CD14-positive monocyte (primary cell): Measurements from ENCODE around the gene CD37. TPM values are rescaled to one million over a fixed set of nuclear protein-coding genes. Genes with fewer than 3 reads are reported as not detected.

Experiments
- DNase-seq, 3 donors: peaks; one replicate each; pipeline ENCODE4 v3.0.0-alpha.2; 2011 to 2022
- H2AFZ ChIP-seq: 2 replicates; pipeline ENCODE4 v1.6.0; 2012; ENCODE audit warnings: mild to moderate bottlenecking, low read depth, low read length, inconsistent platforms; ENCODE audit not compliant: insufficient read depth, poor library complexity, severe bottlenecking
- H3K27ac ChIP-seq, 2 donors: 1 replicate in 1 of 2; 2 replicates in 1 of 2; pipeline ENCODE4 v1.5.1; 2012 to 2013; ENCODE audit warnings: low read length in 2 of 2, control low read depth in 1 of 2, inconsistent platforms in 1 of 2, low read depth in 1 of 2, mild to moderate bottlenecking in 1 of 2
- H3K27me3 ChIP-seq, 2 donors: one replicate each; pipeline versions ENCODE4 v1.6.0 to v1.6.1; 2011 to 2013; ENCODE audit warnings: low read length in 2 of 2; ENCODE audit not compliant: control insufficient read depth in 2 of 2, insufficient read depth in 2 of 2
- H3K36me3 ChIP-seq, 2 donors: replicated peaks in 1 of 2; 1 replicate in 1 of 2; 2 replicates in 1 of 2; pipeline versions ENCODE4 v1.5.1 to v1.6.1; 2012 to 2013; ENCODE audit warnings: low read length in 2 of 2, control low read depth in 1 of 2, inconsistent platforms in 1 of 2, mild to moderate bottlenecking in 1 of 2; ENCODE audit not compliant: insufficient read depth in 2 of 2, control insufficient read depth in 1 of 2
- H3K4me1 ChIP-seq, 2 donors: 1 replicate in 1 of 2; 2 replicates in 1 of 2; pipeline versions ENCODE4 v1.5.1 to v1.6.1; 2012 to 2013; ENCODE audit warnings: low read length in 2 of 2, control low read depth in 1 of 2, inconsistent platforms in 1 of 2, mild to moderate bottlenecking in 1 of 2, moderate library complexity in 1 of 2; ENCODE audit not compliant: insufficient read depth in 2 of 2, control insufficient read depth in 1 of 2
- H3K4me2 ChIP-seq: replicated peaks from 2 replicates; pipeline ENCODE3; 2012; ENCODE audit warnings: low read length, moderate library complexity, mild to moderate bottlenecking; ENCODE audit not compliant: poor library complexity, severe bottlenecking; ENCODE audit errors: extremely low read depth
- H3K4me3 ChIP-seq, 3 experiments: fragments of 200-600 bp in 1 of 3; sonication (generic) in 1 of 3; replicated peaks in 1 of 3; 1 replicate in 2 of 3; 2 replicates in 1 of 3; pipeline ENCODE4 v1.5.1; 2011 to 2013; ENCODE audit warnings: low read length in 3 of 3, mild to moderate bottlenecking in 3 of 3, control low read depth in 2 of 3, low read depth in 2 of 3, inconsistent platforms in 1 of 3, moderate library complexity in 1 of 3
- H3K79me2 ChIP-seq: 2 replicates; pipeline ENCODE4 v1.6.0; 2012; ENCODE audit warnings: mild to moderate bottlenecking, control low read depth, inconsistent platforms, low read length, moderate library complexity; ENCODE audit not compliant: insufficient read depth
- H3K9ac ChIP-seq: 2 replicates; pipeline ENCODE4 v1.6.0; 2017; ENCODE audit warnings: low read length, mild to moderate bottlenecking; ENCODE audit not compliant: insufficient read depth, poor library complexity, severe bottlenecking
- H3K9me3 ChIP-seq, 2 donors: replicated peaks in 1 of 2; 1 replicate in 1 of 2; 2 replicates in 1 of 2; pipeline versions ENCODE4 v1.5.1 to v1.6.1; 2012 to 2013; ENCODE audit warnings: low read length in 2 of 2, control low read depth in 1 of 2; ENCODE audit not compliant: control insufficient read depth in 1 of 2, insufficient read depth in 1 of 2
- H4K20me1 ChIP-seq: 2 replicates; pipeline ENCODE4 v1.6.0; 2012; ENCODE audit warnings: mild to moderate bottlenecking, low read length, control low read depth, moderate library complexity; ENCODE audit not compliant: insufficient read depth
- H3K27ac Mint-ChIP-seq, 7 donors: one replicate each; pipeline ENCODE4 v1.8.0; 2020; ENCODE audit warnings: mild to moderate bottlenecking in 7 of 7, mixed read lengths in 7 of 7, moderate library complexity in 6 of 7, inconsistent platforms in 2 of 7
- H3K27me3 Mint-ChIP-seq, 3 donors: one replicate each; pipeline ENCODE4 v1.8.0; 2021 to 2022; ENCODE audit warnings: low read depth in 3 of 3, mild to moderate bottlenecking in 3 of 3, mixed read lengths in 3 of 3, moderate library complexity in 3 of 3, inconsistent platforms in 1 of 3
- H3K36me3 Mint-ChIP-seq, 2 donors: one replicate each; pipeline ENCODE4 v1.8.0; 2020; ENCODE audit warnings: mixed read lengths in 2 of 2, inconsistent platforms in 1 of 2, mild to moderate bottlenecking in 1 of 2
- H3K4me1 Mint-ChIP-seq: one replicate; pipeline ENCODE4 v1.8.0; 2020; ENCODE audit warnings: mild to moderate bottlenecking, mixed read lengths
- H3K4me3 Mint-ChIP-seq, 2 donors: one replicate each; pipeline ENCODE4 v1.8.0; 2020; ENCODE audit warnings: mild to moderate bottlenecking in 2 of 2, mixed read lengths in 2 of 2, moderate library complexity in 1 of 2
- H3K9me3 Mint-ChIP-seq, 7 donors: one replicate each; pipeline ENCODE4 v1.8.0; 2020 to 2022; ENCODE audit warnings: mixed read lengths in 7 of 7, mild to moderate bottlenecking in 6 of 7, moderate library complexity in 6 of 7, inconsistent platforms in 2 of 7
- WGBS: methylation state at CpG from one replicate; pipeline ENCODE4 v1.1.5; 2013; ENCODE audit warnings: missing lambda C conversion rate; ENCODE audit not compliant: insufficient coverage; 5-methylcytosine and 5-hydroxymethylcytosine counted together
- intact Hi-C, 2 donors: fragments of 100-400 bp; cut with micrococcal nuclease; formaldehyde crosslinking; loops; one replicate each; pipeline versions ENCODE4 v1.15.0 to v1.15.1; 2023
- polyA plus RNA-seq, 3 donors: library from polyadenylated mRNA; depleted of rRNA in 1 of 3; unstranded in 2 of 3; stranded (reverse) in 1 of 3; fragments of 300-500 nt in 2 of 3; fragments of >200 nt in 1 of 3; fragmentation: Illumina TruSeq in 2 of 3; gene quantifications; 1 replicate in 2 of 3; 2 replicates in 1 of 3; pipeline ENCODE4 v1.2.3, GENCODE V29; 2012 to 2021
- TF ChIP-seq, protein P1 (sequence below): fragments of 200-600 bp; IDR thresholded peaks from one replicate; pipeline ENCODE4 v1.8.0; 2022; ENCODE audit warnings: antibody characterized with exemption, mild to moderate bottlenecking

CD37 gene
- polyA plus RNA-seq, 3 donors: 147 to 380 (median 194) TPM

GRCh38 chr19:49366110-49366509, 30.9 kb downstream of the CD37 start:
- peaks cover 11 to 39% (median 29%) of the 10 kb centered on the region in 7 donors for H3K9me3 Mint-ChIP-seq
- H3K4me1 Mint-ChIP-seq: peaks cover 6% of the 10 kb centered on the region
- peaks cover 13 to 44% of the 10 kb centered on the region in 2 donors for H3K27me3 ChIP-seq
- H3K4me1 ChIP-seq: peaks cover 12 to 27% of the 10 kb centered on the region in 2 donors
- TF ChIP-seq, protein P1, sequence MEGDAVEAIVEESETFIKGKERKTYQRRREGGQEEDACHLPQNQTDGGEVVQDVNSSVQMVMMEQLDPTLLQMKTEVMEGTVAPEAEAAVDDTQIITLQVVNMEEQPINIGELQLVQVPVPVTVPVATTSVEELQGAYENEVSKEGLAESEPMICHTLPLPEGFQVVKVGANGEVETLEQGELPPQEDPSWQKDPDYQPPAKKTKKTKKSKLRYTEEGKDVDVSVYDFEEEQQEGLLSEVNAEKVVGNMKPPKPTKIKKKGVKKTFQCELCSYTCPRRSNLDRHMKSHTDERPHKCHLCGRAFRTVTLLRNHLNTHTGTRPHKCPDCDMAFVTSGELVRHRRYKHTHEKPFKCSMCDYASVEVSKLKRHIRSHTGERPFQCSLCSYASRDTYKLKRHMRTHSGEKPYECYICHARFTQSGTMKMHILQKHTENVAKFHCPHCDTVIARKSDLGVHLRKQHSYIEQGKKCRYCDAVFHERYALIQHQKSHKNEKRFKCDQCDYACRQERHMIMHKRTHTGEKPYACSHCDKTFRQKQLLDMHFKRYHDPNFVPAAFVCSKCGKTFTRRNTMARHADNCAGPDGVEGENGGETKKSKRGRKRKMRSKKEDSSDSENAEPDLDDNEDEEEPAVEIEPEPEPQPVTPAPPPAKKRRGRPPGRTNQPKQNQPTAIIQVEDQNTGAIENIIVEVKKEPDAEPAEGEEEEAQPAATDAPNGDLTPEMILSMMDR: no peak
- no peak overlapping the region for H3K4me3 ChIP-seq
- DNase-seq: no peak
- H3K27ac ChIP-seq: no peak overlapping the region
- peaks cover 0 to 3% of the 10 kb centered on the region in 2 donors for H3K36me3 Mint-ChIP-seq
- H3K27me3 Mint-ChIP-seq: peaks cover 10 to 19% (median 10%) of the 10 kb centered on the region in 3 donors
- intact Hi-C loops: no loop called here
- no peak overlapping the region for H3K27ac Mint-ChIP-seq
- no peaks in the 10 kb centered on the region for H4K20me1 ChIP-seq
- H3K9ac ChIP-seq: no peak overlapping the region
- peaks cover 21 to 33% of the 10 kb centered on the region in 2 donors for H3K9me3 ChIP-seq
- H2AFZ ChIP-seq: no peak overlapping the region
- no peaks in the 10 kb centered on the region for H3K79me2 ChIP-seq
- H3K36me3 ChIP-seq: no peaks in the 10 kb centered on the region
- no peak overlapping the region for H3K4me2 ChIP-seq
- H3K4me3 Mint-ChIP-seq: peak overlapping the region in 1 of 2 donors; percentile 26

- H3K4me3 Mint-ChIP-seq: no peak overlapping the region
- Histone ChIP-seq H3K4me3 (no peak overlapping the region), H3K36me3 (no peaks in the 10 kb centered on the region), H3K27ac (no peak overlapping the region), H2AFZ (no peak overlapping the region), H3K9ac (no peak overlapping the region), H4K20me1 (no peaks in the 10 kb centered on the region), H3K4me1 (peaks cover 5 to 7% of the 10 kb centered on the region in 2 donors), H3K9me3 (peaks cover 14 to 26% of the 10 kb centered on the region in 2 donors), H3K4me2 (no peak overlapping the region), H3K27me3 (peaks cover 0 to 16% of the 10 kb centered on the region in 2 donors), H3K79me2 (no peaks in the 10 kb centered on the region)
- intact Hi-C loops: no loop called here
- no CpG with 5 or more reads among the region's 5 CpGs for WGBS
- peaks cover 0 to 3% of the 10 kb centered on the region in 2 donors for H3K36me3 Mint-ChIP-seq
- peaks cover 12 to 19% (median 12%) of the 10 kb centered on the region in 3 donors for H3K27me3 Mint-ChIP-seq
- H3K4me1 Mint-ChIP-seq: no peaks in the 10 kb centered on the region
- DNase-seq: no peak
- no peak overlapping the region for H3K27ac Mint-ChIP-seq
- H3K9me3 Mint-ChIP-seq: peaks cover 11 to 33% (median 28%) of the 10 kb centered on the region in 7 donors
- TF ChIP-seq, protein P1: no peak
Measured at GRCh38 chr19:49368711-49369358, 33.6 kb downstream of the CD37 start.
